Measurements from ENCODE around the gene EPB41L3. TPM values are rescaled to one million over a fixed set of nuclear protein-coding genes. Genes with fewer than 3 reads are reported as not detected.
"Not testable (repeated sequence)": the region's sequence is repeated elsewhere in the genome, so short reads cannot be mapped to it uniquely, and the experiment has no call there.

EPB41L3 gene
- total RNA-seq, 1 experiment from 2014 or later, result 20.6 TPM

- TF ChIP-seq AFF4 (CRISPR knock-in tag; IDR thresholded peaks at IDR 0.05; ENCODE audit: borderline replicate concordance) (no peak), IRF2 (CRISPR knock-in tag; IDR thresholded peaks at IDR 0.05; ENCODE audit: borderline replicate concordance, low read depth) (no peak)
These were observed 27.9 kb upstream of the EPB41L3 start (continued) for GRCh38 chr18:5571666-5572065.

- CTCF ChIA-PET; H3K27ac Mint-ChIP-seq; H3K9me3 Mint-ChIP-seq; H3K4me3 Mint-ChIP-seq; H3K27me3 Mint-ChIP-seq (ENCODE audit: low read depth); H3K36me3 Mint-ChIP-seq; POLR2A ChIA-PET: not testable (repeated sequence)
- peaks cover 31% of the 10 kb centered on the region for H3K4me1 Mint-ChIP-seq
- TF ChIP-seq HMGA2 (CRISPR knock-in tag; IDR thresholded peaks at IDR 0.05), result 0 out of 2 replicates have a peak, but pooled peaks have one; percentile 4
- peak; percentile 24 for DNase-seq (ENCODE audit: low spot score)
- ATAC-seq, result peak; percentile 51
These were observed 26.8 kb upstream of the EPB41L3 start for GRCh38 chr18:5570613-5571012.

GRCh38 chr18:5568416-5568815 lies 24.6 kb upstream of the EPB41L3 start:
- Mint-ChIP-seq H3K9me3 (no peaks in the 10 kb centered on the region), H3K27ac (no peak overlapping the region), H3K27me3 (ENCODE audit: low read depth) (no peaks in the 10 kb centered on the region), H3K4me1 (peaks cover 24% of the 10 kb centered on the region), H3K36me3 (no peaks in the 10 kb centered on the region), H3K4me3 (no peak overlapping the region)
- POLR2A ChIA-PET, result no interaction called here
- ATAC-seq (no peak), DNase-seq (ENCODE audit: low spot score) (no peak)
- CTCF ChIA-PET, result no interaction called here
- TF ChIP-seq ZNF425 (CRISPR knock-in tag; conservative IDR thresholded peaks at IDR 0.05), result no peak
- no peak for TF ChIP-seq ZNF232 (CRISPR knock-in tag; IDR thresholded peaks at IDR 0.05)
- no peak for TF ChIP-seq ZBTB21 (CRISPR knock-in tag; IDR thresholded peaks at IDR 0.05; ENCODE audit: borderline replicate concordance)
- no peak for TF ChIP-seq FOXP1 (CRISPR knock-in tag; IDR thresholded peaks at IDR 0.05; ENCODE audit: borderline replicate concordance)
- no peak for TF ChIP-seq E2F5 (CRISPR knock-in tag; IDR thresholded peaks at IDR 0.05)
- TF ChIP-seq AFF4 (CRISPR knock-in tag; IDR thresholded peaks at IDR 0.05; ENCODE audit: borderline replicate concordance), result no peak
- TF ChIP-seq JAZF1 (CRISPR knock-in tag; IDR thresholded peaks at IDR 0.05), result no peak
- no peak for TF ChIP-seq ZNF281 (CRISPR knock-in tag; IDR thresholded peaks at IDR 0.05)
- TF ChIP-seq AR (CRISPR knock-in tag; IDR thresholded peaks at IDR 0.05), result no peak
- no peak for TF ChIP-seq IRF1 (CRISPR knock-in tag; IDR thresholded peaks at IDR 0.05)
- no peak for TF ChIP-seq MLX (CRISPR knock-in tag; IDR thresholded peaks at IDR 0.05)
- TF ChIP-seq ZNF263 (CRISPR knock-in tag; IDR thresholded peaks at IDR 0.05; ENCODE audit: low read depth), result no peak
